ENCODE measurements around the gene GLRA2.
"Not testable (repeated sequence)": the region's sequence is repeated elsewhere in the genome, so short reads cannot be mapped to it uniquely, and the experiment has no call there.

Gene GLRA2

DNA sequence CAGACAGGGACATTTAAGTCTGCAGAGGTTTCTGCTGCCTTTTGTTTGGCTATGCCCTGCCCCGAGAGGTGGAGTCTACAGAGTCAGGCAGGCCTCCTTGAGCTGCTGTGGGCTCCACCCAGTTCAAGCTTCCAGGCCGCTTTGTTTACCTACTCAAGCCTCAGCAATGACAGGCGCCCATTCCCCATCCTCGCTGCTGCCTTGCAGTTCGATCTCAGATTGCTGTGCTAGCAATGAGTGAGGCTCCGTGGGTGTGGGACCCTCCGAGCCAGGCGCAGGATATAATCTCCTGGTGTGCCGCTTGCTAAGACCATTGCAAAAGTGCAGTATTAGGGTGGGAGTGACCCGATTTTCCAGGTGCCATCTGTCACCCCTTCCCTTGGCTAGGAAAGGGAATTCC lies 159.0 kb downstream of the GLRA2 start:
- DNase-seq (ENCODE audit: low read depth) = not testable (repeated sequence)

DNA sequence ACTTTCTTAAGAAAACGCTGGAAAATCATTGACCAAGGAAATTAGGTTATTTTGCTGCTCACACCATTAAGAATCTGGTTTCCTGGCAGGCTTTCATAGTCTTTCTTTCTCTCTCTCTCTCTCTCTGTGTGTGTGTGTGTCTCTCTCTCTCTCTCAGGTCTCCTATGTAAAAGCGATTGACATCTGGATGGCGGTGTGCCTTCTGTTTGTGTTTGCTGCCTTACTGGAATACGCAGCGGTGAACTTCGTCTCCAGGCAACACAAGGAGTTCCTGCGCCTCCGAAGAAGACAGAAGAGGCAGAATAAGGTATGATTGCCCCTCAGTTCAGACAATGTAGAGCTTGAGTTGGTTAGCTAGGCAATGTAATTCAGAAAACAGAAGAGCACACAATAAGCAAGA lies 161.2 kb downstream of the GLRA2 start:
- no peak for DNase-seq (ENCODE audit: low read depth)
- no peak overlapping the region for H3K4me3 ChIP-seq (ENCODE audit: low read depth, low read length)

More for the DNA sequence above, 159.0 kb downstream of the GLRA2 start:
- H3K4me3 ChIP-seq (ENCODE audit: low read depth, low read length) = not testable (repeated sequence)

DNA sequence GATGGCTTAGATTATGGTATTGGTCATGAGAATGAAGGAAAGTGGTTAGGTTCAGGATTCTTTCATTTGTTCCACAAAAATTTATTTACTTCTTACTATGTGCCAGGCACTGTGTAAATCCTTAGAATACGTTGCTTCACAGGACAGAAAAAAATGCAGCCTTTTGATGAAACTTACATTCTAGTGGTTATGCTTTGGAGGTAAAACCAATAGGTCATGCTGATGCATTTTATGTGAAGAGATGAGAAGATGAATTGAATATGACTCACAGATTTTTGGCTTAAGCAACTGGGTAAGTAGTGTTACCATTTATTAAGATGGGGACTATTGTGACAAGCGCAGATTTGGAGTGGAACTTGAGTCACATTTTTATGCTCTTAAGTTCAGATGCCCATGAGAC lies 165.3 kb downstream of the GLRA2 start:
- H3K4me3 ChIP-seq (ENCODE audit: low read depth, low read length) = no peak overlapping the region
- no peak for DNase-seq (ENCODE audit: low read depth)

DNA sequence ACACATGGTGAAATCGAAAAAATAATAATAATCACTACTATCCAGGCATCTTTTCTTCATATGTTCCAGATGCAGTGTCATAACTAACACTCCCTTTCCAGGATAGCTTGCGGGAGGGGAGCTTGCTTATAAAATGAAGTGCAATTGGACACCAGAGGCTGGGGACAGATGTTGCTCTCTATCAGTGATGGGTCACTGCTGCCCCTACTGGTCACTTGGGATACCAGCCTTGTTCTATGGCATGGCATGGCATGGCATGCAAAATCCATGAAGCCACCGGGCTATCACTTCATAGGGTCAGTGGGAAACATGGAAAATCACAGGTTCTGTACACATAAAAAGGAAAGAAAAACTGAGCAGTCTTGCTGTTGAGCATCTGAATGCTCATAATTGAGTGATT lies 168.1 kb downstream of the GLRA2 start:
- no peak for DNase-seq (ENCODE audit: low read depth)
- no peak overlapping the region for H3K4me3 ChIP-seq (ENCODE audit: low read depth, low read length)

DNA sequence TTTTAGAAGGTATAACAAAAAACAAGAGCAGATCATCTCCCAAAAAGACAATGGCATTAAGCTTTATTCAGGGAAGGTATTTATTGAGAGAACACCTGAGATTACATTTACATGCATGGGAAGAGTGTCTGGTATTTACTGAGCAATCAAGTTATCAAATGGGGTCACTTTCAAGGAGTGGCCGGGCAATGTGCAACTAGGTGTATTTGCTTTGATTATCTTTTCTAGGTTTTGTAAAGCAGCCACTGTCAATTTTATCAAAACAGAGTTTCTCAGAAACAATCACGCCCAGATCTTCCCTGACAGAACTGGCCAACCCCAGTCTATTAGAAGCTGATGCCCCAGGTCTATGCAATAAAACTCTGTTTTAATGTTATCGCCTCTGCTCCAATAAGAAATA lies 169.5 kb downstream of the GLRA2 start:
- DNase-seq (ENCODE audit: low read depth) = no peak
- no peak overlapping the region for H3K4me3 ChIP-seq (ENCODE audit: low read depth, low read length)

DNA sequence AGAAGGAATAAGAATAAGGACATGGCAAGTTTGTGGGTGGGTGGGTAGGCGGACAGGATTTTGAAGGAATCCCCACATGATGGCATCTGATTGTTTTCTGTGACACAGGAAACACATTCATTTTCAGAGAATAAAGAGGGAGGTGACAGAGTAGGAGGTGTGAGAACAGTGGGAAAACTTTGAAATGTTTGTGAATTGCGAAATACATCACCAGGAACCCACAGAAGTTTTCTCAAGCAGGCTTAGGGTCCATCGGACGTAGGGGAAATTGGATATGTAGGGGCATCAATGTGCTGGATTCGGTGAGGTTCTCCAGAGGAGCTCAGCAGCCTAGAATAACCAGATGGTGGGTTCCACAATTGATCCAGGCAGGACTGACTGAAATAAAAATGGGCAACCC lies 171.6 kb downstream of the GLRA2 start:
- H3K4me3 ChIP-seq (ENCODE audit: low read depth, low read length) = no peak overlapping the region
- DNase-seq (ENCODE audit: low read depth) = no peak

DNA sequence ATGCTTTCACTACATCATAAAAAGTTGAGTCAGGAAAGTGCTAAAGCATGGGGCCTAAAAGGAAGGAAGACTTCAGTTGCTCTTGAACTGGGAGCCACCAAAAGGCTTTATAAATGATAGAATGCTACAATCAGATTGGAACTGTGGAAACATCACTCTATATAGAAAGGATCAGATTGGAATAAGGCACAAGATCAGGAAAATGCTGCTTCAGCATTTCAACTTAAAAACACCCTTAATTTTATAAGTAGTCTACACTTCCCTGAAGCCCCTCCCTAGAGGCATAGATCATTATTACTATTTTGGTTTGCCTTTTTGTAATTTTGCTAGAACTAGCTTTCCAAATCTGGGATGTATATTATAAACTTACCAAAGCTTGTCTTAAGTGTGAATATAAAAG lies 172.8 kb downstream of the GLRA2 start:
- H3K4me3 ChIP-seq (ENCODE audit: low read depth, low read length) = no peak overlapping the region
- no peak for DNase-seq (ENCODE audit: low read depth)

DNA sequence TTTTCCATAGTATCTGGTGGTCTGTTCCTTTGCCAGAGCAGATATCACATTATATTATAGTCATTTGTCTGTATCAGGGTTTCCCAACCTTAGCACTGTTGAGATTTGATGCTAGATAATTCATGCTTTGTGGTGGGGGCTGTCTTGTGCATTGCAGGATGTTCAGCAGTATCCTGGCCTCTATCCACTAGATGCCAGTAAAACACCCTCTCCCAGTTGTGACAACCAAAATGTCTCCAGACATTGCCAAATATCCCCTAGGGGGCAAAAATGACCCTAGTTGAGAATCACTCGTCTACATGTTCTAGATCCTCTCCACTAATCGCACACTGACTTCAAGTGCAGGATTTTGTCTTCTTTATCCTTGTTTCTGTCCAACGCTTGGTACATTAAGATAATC lies 182.8 kb downstream of the GLRA2 start:
- no peak for DNase-seq (ENCODE audit: low read depth)
- no peak overlapping the region for H3K4me3 ChIP-seq (ENCODE audit: low read depth, low read length)

DNA sequence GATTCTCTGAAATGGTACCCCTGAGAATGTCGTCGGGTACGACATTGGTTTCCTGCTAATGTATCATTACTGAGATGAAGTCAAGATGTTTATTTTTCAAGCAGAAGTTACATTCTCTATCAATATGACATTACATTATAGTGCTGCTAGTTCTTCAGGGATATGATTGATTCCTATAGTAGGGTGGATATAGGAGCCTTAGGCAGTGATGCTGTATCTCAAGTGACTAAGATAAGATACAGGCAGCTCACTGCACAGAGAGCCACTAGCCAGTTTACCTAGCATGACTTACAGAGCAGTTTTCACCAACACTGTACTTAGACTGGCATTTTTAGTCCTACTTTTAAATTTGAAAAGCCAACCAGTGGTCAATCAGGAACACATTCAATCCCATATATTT lies 188.6 kb downstream of the GLRA2 start:
- no peak overlapping the region for H3K4me3 ChIP-seq (ENCODE audit: low read depth, low read length)
- DNase-seq (ENCODE audit: low read depth) = no peak

DNA sequence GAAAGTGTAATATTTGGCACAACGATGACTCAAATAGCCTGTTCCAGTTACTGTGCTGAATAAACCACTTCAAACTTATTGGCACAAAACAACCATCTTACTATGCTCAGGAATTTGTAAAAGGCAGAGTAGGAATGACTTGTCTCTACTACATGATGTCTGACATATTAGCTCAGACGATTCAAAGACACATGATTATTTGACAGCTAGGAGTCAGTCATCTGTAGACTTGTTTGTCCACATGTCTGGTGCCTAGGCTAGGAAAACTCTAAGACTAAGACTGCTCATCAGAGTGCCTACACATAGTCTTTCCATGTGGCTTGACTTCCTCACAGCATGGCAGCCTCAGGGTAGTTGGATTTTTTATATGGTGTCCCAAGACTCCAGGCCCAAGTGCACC lies 189.1 kb downstream of the GLRA2 start:
- no peak for DNase-seq (ENCODE audit: low read depth)
- no peak overlapping the region for H3K4me3 ChIP-seq (ENCODE audit: low read depth, low read length)

DNA sequence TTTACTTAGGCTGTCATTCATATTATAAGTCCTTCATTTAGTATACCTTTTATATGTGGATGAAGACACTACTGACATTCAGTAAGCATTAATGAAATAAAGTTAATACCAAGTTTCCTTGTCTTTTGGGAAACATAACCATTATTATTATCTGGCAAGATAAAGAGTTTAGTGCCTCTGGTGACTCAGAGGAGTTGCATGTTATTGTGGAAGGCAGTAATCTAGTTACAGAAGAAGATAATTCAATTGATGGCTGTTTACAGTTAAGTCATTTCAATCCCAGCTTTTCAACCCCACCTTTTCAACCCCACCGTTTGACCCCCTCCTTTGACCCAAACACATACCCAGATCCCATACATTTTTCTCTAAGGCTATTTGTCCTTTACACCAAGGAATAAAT lies 199.7 kb downstream of the GLRA2 start:
- no peak for DNase-seq (ENCODE audit: low read depth)

DNA sequence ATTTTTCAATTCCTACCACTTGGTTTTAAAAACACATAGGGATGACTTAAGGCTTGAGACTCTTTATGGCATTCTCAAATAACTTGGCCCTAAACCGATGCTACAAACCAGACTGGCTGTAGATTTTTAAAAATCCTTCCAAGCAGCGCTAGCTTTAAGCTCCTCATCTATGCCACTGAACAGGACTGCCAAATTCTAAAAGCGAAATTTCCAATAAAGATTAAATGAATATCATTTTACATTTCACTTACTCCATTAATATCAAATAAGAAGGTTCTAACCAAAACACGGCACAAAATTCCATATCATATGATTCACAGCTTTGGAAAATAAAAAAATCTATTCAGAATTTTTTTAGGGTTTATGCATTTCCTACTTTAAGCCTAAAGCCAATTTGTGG lies 209.3 kb downstream of the GLRA2 start:
- DNase-seq (ENCODE audit: low read depth) = no peak
- H3K4me3 ChIP-seq (ENCODE audit: low read depth, low read length) = no peak overlapping the region

More for the DNA sequence above, 199.7 kb downstream of the GLRA2 start:
- no peak overlapping the region for H3K4me3 ChIP-seq (ENCODE audit: low read depth, low read length)

DNA sequence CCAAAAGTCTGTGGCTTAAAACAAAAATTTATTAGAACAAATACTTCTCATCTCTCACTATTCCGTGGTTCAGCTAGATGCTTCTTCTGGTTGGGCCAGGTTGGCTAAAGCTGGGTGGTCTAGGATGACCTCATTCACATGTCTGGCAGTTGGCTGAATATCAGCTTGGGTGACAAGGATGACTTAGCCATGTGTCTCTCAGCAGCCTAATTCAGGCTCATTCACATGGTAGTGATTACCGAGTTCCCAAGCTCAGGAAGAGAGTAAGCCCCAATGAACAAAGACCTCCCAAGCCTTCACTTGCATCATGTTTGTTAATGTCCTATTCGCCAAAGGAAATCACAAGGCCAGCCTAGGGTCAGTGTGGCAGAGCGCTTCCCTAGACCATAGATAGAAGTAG lies 224.1 kb downstream of the GLRA2 start:
- no peak overlapping the region for H3K4me3 ChIP-seq (ENCODE audit: low read depth, low read length)
- DNase-seq (ENCODE audit: low read depth) = no peak

DNA sequence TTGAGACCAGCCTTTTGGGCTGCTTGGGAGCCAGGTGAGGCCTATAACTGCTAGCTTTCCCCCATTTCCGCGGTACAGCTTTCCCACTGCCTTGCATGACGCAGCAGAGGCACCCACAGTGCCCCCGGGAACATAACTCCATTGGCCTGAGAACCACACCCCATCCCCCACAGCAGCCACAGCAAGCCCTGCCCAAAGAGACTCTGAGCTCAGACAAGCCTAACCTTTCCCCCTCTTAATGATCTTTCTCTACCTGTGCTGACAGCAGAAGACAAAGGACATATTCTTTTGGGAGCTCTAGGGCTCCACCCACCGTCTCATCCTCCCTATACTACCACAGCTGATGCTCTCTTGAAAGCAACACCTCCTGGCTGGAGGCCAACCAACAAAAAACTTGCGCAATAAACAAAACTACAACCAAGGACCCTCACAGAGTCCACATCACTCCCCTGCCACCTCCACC lies 228.7 kb downstream of the GLRA2 start:
- H3K4me3 ChIP-seq (ENCODE audit: low read depth, low read length) = no peak overlapping the region
- DNase-seq (ENCODE audit: low read depth) = no peak

DNA sequence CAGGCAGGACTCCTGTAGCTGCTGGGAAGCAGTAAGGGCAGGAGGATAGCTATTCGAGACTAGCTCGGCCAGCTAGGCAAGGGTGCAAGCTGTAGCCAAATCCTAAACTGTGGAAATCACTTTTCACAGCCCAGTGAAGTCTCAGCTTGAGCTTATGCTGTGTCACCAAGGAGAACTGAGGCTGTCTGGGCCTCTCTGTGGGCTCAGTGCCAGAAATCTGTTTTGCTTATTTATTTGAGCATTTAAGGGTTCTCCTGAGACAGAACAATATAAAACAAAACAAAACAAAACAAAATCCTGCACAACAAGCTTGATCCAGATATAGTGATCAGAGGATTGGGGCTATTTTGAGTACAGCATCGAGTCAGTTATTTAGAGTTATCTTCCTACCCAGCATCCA lies 246.1 kb downstream of the GLRA2 start:
- DNase-seq (ENCODE audit: low read depth) = no peak

DNA sequence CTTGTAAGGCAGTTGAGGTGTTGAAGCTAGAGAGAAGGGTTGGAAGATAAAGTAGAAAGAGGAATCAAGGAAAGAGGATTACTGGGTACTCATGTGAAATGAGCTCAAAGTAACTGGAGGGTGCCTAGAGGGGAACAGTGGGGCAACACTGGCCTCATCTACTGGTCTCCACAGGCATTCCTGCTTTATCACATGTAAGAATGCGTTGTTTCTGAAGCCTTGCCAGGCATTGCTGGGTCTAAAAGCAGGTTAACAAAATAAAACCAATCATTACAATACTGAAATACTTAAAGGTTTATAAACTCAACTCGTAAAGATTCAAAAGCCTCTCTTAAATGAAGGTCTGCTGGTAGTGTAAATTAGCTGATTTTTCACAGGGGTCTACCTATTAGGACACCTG lies 247.6 kb downstream of the GLRA2 start:
- DNase-seq (ENCODE audit: low read depth) = no peak

More for the DNA sequence above, 246.1 kb downstream of the GLRA2 start:
- H3K4me3 ChIP-seq (ENCODE audit: low read depth, low read length) = no peak overlapping the region

DNA sequence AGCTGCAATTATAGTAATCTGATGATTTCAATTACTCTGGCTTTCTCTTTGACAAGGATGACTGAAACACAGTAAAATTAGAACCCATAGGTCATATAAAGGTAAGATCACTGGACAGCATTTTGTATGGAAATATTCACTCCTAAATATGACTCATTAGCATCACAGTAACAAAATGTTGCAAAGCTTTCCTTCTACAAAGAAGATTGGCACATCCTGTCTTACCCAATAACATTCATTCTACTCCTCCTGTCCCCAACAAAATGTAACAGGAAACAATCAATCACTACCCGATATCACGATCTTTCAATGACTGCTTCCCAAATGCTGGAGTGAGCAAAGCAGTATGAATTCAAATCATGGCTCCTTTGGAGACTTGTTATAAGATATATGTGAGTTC lies 248.2 kb downstream of the GLRA2 start:
- no peak overlapping the region for H3K4me3 ChIP-seq (ENCODE audit: low read depth, low read length)
- peak; percentile 31 for DNase-seq (ENCODE audit: low read depth)

More for the DNA sequence above, 247.6 kb downstream of the GLRA2 start:
- no peak overlapping the region for H3K4me3 ChIP-seq (ENCODE audit: low read depth, low read length)

DNA sequence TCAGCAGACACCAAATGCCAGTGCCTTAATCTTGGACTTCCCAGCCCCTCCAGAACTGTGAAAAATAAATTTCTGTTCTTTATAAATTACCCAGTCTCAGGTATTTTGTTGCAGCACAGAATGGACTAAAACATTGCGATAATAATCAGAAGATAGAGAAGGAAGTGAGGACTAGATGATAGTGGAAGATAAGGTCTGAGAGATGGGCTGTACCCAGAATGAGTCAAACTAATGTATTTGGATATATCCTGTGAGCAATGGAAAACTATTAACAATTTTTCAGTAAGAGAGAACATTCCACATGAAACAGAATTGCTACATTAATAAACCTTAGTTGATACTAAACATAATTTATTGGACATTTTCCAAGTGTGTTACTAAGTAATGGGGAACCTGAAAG lies 250.2 kb downstream of the GLRA2 start:
- H3K4me3 ChIP-seq (ENCODE audit: low read depth, low read length) = no peak overlapping the region
- DNase-seq (ENCODE audit: low read depth) = no peak

Measured in skeletal muscle cell (primary cell).